ENCODE measurements around the gene CLSTN3. TPM values are rescaled to one million over a fixed set of nuclear protein-coding genes. Genes with fewer than 3 reads are reported as not detected.

CLSTN3 gene
- total RNA-seq = 15.4 TPM
- long read RNA-seq, full-length matches to known transcripts = 1 of 8 reads
- long read RNA-seq, partial matches to known transcripts = 4 of 8 reads
- long read RNA-seq, other reads (novel, unspliced or antisense) = 3 of 8 reads

DNA sequence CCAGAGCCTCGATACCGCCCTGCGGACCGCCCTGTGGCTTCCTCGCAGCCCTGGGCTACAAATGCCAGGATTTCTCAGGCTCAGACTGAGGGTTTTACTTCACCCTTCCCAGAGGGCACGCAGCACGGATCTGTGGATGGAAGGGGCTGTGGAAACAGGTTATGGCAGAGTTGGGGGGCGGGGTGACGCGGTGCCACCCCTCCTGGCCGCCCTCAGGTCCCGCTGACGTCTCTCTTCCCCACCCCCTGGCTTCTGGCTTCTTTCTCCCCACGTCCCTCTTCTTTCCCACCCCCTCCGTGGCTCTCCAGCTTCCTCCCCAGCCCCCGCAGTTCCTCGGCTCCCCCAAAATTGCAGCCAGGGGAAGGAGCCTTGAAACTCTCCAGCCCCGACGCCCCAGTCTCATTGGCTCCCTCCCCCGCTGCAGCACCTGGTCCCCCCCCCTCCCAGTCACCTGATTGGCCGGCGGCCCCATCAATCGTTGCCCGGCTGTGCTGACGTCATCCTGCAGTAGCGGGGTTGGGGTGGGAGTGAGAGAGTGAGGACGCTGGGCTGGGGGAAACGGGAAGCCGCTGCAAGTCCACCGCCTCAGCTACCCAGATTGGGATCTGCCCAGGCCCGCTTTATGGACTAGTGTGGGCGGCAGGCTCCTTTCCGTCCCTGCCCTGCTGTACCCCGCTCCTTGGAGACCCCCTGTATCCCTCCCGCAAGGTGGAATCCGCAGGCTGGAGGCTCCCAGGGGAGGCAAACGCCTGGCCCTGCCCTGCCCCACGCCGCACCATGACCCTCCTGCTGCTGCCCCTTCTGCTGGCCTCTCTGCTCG, at the start of gene CLSTN3:
Gene CLSTN3, plus strand, starts transcription at position 500 of the 820 bp plus-strand sequence. Its CDS starts 278 bp downstream, at position 778.
- peak; percentile 93 for DNase-seq (ENCODE audit: low spot score)

DNA sequence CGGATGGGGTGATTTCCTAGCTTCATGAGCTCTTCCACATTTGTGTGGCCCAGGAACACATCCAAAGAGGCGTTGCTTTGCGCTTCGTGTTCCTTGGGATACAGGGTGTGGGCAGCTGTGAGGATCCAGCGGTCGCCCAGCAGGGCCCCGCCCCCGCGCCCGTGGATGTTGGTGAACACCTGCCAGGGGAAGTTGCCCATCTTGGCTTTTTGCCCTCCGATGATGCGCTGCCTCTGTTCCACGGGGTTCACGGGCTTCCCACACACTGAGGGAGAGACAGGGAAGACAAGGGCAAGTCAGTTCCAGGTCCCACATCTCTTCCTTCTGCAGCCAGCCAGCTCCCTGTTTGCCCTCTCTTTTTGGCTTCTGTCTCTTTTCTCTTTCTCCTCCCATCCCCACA, 49.1 kb upstream of the CLSTN3 start:
- DNase-seq (ENCODE audit: low spot score) = no peak

GRCh38 chr12:7083125-7083524, 47.0 kb upstream of the CLSTN3 start:
- DNase-seq (ENCODE audit: low spot score) = no peak

DNA sequence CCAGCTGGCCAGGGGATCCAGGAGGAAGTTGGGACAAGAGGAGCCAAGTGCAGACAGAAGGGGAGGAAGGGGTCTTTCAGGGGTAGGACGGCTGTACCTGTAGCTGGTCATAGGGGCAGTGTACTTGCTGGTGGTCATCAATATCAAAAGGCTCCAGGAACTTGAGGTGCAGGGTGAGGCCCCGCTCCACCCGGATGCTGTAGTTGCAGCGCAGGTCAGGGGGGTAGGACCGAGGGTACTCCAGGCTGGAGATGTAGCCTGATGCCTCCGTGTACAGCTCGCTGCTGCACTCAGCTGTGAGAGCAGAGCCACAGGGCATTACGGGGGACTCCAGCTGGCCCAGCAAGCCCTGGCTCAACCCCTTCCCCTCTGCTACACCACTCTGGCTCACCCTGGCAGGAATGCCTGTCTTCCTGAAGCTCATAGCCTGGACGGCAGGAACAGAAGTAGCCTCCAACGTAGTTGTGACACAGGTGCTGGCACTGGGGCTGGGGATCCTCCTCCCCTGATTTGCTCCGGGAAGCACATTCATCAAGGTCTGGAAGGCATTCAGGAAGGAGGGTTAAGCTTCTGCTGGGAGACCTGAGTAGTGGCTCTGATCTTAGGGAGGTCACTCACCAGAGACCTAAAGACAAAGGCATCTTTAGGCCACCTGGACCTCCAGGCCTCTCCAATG, 40.8 kb upstream of the CLSTN3 start:
- DNase-seq (ENCODE audit: low spot score) = no peak

- no peak for DNase-seq (ENCODE audit: low spot score)
Observed at GRCh38 chr12:7090222-7090998, 39.8 kb upstream of the CLSTN3 start.

- no peak for DNase-seq (ENCODE audit: low spot score)
Observed at GRCh38 chr12:7091171-7091570, 39.0 kb upstream of the CLSTN3 start.

GRCh38 chr12:7091660-7092228, 38.4 kb upstream of the CLSTN3 start:
- no peak for DNase-seq (ENCODE audit: low spot score)

GRCh38 chr12:7092229-7092985, 37.8 kb upstream of the CLSTN3 start, which contains the start of gene C1R:
Gene C1R (minus strand): TSS chr12:7092445. CDS start chr12:7092388, 57 bp downstream.
- no peak for DNase-seq (ENCODE audit: low spot score)

- no peak for DNase-seq (ENCODE audit: low spot score)
Observed at GRCh38 chr12:7092986-7093460, 37.1 kb upstream of the CLSTN3 start.

DNA sequence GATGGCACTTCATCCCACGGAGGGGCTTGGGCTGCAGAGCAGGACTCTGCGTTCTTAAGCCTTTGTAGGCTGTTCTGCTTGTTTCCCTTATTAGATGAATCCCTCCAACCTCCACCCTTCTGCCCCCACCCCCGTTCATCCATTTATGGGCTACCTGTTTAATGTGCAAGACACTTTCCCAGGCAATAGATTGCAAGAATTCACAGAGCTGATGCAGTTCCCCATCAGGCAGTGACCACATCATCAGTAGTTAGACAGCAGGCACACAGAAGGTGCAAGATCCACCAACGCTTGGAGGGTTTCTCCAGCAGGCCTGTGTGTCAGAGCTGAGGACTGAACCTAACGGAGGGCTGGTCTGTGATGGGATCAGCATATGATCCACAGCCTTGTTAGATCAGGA, 36.7 kb upstream of the CLSTN3 start:
- DNase-seq (ENCODE audit: low spot score) = no peak

DNA sequence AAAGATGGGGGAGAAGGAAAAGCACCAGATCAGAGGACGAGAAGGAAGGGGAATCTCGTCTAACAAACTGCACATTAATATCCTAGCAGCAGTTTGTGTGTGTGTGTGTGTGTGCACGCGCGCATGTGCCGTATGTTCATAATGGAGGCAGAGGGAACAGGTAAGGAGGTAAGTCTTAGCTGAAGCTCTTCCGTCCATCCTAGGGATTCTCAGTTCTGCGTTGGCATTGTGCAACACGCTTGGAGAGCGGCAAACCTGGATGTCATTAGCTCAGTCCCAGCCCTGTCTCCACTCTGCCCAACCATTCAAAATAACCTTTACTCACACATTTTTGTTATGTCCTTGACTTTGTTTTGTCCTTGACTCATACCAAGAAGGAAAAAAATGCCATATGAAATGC, 36.3 kb upstream of the CLSTN3 start:
- no peak for DNase-seq (ENCODE audit: low spot score)

DNA sequence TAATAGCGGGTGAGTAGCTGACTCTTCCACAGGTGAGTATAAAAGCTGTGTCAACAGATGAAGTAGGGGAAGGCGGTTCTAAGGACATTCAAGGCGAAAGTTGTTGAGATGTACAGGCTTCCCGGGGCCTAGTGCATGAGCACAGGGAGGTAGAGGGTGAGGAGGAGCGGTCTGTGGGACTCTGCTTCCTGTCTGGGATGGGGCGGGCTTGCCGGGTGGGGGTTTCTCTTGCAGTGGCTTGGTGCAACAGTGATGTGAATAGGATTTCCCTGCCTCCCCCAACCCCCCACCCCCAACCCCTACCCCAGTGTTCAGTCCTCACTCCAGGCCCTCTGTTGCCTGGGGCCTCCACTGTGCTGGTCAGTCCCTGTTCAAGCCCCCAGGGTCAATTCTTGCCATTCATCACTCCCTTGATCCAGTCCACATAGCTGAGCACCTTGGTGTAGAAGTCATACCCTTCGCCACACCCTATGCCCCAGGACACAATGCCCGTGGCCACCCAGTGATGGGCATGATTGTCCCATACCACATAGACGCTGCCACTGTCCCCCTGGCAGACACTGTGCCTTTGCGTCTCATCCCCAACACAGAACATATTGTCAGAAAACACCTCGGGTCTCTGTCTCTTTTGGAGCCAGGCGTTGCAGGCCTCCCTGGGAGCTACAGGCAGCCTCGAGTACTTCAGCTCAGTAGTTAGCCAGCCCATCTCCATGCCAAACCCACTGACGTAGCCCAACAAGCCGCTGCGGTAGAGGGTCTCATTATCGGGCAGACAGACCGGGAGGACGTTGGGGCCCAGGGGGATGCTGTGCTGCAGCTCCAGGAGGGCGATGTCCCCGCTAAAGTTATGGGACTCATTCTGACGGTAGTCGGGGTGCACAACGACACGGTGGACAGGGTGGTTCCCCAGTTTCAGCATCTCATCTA, 33.9 kb upstream of the CLSTN3 start:
- DNase-seq (ENCODE audit: low spot score) = no peak

DNA sequence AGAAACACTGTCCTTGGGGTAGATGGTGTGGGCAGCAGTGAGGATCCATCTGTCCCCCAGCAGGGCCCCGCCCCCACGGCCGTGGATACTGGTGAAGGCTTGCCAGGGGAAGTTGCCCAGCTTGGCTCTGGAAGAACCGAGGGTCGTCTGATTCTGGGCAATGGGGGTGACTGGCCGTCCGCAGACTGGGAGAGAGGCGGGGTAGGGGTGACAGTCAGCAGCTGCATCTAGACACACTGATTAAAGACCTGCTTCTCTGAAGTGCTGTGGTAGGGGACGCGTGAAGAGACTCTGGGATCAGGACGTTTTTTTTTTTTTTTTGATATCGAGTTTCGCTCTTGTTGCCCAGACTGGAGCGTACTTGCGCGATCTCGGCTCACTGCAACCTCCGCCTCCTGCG, 33.2 kb upstream of the CLSTN3 start:
- DNase-seq (ENCODE audit: low spot score) = peak; percentile 12

GRCh38 chr12:7099290-7099996, 30.7 kb upstream of the CLSTN3 start:
- DNase-seq (ENCODE audit: low spot score) = peak; percentile 55

DNA sequence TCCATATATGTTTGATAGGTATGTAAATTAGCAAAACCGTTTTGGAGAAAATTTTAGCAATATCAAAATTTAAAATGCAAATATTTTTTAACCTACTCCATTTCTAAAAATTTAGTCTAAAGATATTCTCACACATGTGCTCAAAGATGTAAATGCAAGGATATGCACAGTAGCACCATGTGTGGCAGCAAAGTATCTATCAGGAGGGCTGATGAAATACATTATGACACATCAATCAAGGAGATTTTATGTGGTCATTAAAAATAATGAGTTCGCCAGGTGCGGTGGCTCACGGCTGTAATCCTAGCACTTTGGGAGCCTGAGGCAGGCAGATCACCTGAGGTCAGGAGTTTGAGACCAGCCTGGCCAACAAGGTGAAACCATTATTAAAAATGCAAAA, 29.9 kb upstream of the CLSTN3 start:
- DNase-seq (ENCODE audit: low spot score) = no peak

DNA sequence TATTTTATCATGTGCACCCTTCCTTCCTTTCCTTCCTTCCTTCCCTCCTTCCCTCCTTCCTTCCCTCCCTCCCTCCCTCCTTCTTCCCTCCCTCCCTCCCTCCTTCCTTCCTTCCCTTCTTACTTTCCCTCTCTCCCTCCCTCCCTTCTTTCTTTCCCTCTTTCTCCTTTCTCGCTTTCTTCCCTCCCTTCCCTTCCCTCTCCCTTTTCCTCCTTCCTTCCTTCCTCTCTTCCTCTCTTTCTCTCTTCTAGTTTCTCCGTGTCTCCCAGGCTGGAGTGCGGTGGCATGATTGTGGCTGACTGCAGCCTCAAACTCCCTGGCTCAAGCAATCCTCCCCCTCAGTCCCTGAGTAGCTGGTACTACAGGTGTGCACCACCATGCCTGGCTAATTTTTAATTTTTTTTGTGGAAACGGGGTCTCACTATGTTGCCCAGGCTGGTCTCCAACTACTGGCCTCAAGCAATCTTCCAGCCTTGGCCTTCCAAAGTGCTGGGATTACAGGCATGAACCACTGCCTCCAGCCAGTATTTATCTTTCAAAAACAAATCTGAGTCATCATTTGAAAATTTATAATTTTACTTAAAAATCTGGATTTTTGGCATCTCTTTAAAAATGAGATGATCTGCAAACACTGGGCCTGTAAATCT, 29.0 kb upstream of the CLSTN3 start:
- peak; percentile 22 for DNase-seq (ENCODE audit: low spot score)

DNA sequence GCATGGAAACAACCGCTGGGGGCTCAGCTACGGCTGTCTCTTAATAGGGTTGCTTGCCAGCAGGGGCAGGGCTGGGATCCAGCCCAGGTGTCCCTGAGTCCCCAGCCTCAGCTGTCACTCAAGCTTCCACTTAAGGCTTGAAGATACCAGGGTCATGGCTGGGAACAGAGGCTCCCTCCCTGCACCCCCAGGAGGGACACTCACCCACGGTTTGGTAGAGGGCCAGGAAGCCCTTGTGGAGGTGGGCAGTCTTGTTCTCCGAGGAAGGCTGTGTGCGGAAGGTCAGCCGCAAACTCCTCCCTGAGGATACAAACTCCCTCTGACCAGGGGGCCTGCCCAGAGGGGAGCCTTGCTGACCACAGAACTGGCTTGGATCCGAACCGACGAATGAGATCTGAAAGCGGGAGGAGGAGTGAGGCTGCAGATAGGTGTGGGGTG, 28.5 kb upstream of the CLSTN3 start:
- DNase-seq (ENCODE audit: low spot score) = peak; percentile 57

DNA sequence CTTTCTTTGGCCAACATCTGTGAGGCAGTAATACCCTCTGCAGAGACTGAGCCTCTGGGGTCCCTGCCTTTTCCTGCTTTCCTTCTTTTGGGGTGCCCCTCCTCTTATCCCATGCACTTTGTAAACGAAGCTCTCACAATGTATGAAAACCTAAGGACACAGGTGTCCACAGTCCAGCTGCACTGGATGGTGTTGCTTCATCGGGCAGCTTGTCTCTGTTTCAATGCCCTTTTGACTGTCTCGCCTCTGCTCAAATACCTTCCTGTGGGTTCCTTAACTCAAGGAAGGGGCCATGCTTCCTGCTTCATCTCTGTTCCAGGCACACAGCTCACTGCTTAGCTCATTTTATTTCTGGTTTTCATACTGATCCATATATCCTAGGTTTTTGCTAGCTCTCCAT, 27.6 kb upstream of the CLSTN3 start:
- DNase-seq (ENCODE audit: low spot score) = peak; percentile 28

Data from mesenteric fat pad (tissue), 1 donor.